T-helper 2 cell (primary cell): Measurements from ENCODE around the gene GCC2.
"Not testable (repeated sequence)": the region's sequence is repeated elsewhere in the genome, so short reads cannot be mapped to it uniquely, and the experiment has no call there.

Source experiments
- DNase-seq, 5 experiments: peaks; one replicate each; pipeline versions ENCODE4 v3.0.0 to v3.0.0-alpha.2; 2012 to 2022

Gene GCC2

DNA sequence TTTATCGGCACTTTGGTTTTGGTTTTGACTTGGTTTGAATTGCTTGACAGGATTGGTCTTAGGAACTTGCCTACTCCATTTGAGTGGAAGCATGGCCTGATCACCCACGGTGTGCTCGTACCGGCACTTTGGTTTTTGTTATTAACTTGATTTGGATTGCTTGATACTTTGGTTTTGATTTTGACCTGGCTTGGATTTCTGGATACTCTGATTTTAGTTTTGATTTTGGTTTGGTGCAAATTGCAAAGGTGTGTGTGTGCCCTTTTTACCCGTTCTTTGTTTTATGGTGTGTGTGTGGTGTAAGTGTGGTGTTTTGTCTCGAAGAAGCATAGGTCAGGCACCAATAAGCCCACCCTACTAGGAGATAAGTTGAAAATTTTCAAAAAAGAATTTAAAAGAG lies 75.7 kb downstream of the GCC2 start:
- not testable (repeated sequence) for DNase-seq

DNA sequence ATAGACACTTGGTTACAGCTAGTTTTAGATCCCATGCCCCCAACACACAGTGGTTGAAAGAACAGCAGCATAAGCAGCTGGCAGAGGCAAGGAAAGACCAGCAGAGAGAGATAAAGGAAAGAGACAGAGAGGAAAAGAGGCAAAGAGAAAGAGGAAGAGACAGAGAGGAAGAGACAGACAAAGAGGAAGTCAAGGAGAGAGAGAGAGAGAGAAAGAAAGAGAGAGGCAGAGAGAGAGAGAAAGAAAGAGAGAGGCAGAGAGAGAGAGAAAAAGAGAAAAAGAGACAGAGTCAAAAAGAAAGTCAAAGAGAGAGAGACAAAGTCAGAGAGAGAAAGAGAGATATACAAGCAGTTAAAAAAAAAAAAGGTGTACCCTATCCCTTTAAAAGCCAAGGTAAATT lies 76.3 kb downstream of the GCC2 start:
- not testable (repeated sequence) for DNase-seq

DNA sequence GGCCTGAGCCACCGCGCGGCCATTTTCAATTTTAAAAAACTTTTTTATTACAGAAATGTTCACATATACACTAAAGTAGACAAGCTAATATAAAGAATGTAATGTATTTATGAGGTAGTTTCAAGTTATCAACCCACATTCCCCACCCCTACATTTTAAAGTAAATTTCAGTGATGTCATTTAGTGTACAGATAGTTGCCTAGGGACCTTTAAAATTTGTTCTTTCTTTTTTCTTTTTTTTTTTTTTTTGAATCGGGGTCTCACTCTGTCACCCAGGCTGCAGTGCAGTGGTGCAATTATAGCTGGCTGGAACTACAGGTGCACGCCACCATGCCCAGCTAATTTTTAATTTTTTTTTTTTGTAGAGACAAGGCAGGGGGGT lies 82.7 kb downstream of the GCC2 start:
- no peak for DNase-seq

DNA sequence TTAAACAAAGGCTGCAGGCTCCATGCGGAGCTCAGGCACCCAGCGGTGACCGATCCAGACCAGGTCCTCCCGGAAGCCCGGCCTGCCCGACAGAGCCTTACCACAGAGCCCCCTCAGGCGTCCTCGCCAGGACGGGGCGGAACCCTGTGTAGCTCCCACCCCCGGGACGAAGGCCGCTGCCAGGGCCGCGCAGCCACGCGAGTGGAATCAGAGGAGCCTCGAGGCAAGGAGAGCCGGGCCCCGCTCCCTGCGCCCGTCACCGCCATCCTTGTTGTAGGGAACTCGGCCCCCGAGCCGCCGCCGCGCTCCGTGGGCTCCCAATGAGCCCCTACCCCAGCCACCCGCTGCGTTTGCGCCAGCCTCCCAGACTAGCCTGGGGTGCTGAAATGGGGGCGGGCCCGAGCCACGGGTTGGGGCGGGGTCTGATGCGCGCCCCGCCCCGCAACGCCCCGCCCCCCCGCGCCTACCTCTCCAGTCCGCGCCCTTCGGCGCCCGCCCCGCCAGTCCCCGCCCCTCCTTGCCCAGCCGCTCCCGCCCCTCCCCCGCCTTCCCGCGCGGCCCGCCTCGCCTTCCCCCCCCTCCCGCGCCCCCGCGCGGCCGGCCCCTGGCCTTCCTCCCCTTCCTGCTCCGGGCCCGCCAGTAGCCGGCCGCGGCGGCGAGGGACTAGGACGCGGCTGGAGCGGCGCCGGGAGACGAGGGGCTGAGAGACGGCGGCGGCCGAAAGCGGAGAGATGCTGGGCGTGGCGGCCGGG lies 85.0 kb downstream of the GCC2 start, which contains the start of gene LIMS1:
TSS of gene LIMS1 (plus strand) at position 639 of the 752 bp plus-strand sequence. CDS start at position 732, 93 bp downstream.
- DNase-seq: peak; percentile 72 to 88 (median 86)

DNA sequence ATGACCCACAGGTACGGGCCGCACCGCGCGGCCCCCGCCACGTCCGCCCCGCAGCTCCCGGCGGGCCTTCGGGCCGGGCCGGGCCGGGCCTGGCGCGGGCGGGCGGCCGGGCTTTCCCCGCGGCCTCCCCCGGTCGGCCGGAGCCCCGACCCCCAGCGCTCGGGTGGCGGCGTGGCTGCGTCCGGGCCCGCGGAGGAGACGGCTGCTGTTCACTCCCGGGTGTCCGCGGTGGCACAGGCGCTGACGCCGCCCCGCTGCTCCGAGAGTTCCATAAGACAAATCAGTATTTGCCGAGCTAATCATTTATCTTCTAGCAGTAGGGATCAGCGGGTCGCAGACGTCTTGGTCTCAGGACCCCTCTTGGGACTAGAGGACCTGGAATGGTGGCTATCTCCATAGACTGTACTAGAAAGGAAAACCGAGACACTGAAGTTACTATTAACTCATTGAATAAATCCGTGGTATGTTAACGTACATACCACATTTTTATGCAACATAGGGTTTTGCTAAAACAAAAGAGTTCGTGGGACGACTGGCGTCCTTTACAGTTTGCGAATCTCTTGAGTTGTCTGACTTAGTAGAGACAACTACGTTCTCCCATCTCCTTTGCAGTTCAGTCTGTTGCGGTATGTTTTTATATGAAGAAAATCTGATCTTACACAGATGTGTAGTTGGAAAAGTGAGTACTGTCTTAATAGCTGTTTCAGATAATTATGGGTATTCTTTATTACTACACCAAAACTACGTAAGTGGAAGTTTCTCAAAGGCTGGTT lies 85.8 kb downstream of the GCC2 start:
- DNase-seq: peak in 3 of 5 experiments; percentile 2 to 58 (median 28)

DNA sequence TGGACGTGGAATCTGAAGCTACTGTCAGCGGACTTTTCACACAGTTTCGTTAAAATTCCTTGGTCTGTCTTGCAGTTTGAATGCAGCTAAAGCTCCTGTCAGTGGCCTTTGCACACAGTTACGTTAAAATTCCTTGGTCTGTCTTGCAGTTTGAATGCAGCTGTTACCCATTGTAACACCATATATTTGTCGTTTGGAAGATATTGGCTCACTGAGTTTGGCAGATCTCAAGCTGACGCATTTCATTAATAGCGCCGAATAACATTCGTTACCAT lies 86.3 kb downstream of the GCC2 start:
- no peak for DNase-seq

DNA sequence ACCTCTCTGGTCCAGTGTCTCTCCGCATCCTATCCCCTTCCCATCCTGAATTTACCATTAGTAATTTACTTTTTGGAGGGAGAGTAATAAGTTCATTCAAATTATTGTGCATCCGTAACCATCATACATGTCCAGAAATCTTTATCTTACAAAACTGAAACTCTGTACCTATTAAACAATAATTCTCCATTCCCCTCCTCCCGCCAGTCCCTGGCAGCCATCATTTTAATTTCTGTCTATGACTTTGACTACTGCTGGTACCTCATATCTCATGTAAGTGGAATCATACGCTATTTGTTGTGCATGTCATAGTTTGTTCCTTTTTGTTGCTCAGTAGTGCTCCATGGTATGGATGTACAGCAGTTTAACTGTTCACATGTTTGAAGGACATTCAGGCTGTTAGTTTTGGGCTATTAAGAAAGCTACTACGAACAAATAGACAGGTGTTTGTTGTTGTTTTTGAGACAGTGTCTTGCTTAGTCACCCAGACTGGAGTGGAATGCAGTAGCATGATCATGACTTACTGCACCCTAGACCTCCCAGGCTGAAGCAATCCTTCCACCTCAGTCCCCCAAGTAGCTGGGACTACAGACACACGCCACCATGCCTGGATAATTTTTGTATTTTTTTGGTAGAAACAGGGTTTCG lies 87.3 kb downstream of the GCC2 start:
- DNase-seq: no peak

DNA sequence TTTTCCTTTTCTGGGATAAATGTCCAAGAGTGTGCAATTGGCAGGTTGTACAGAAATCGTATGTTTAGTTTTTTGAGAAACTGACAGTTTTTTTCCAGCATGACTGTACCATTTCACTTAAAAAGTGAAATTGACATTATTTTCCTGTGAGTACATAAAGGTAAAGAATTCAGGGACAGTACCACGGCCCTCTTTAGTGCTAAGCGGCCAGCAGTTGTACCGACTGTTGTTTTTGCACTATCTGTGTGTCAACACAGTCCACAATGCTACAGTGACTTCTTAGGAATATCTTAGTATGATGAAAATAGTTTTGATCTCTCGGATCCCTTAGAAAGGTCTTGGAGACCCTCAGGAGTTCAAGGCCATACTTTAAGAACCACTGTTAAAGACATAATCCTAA lies 87.9 kb downstream of the GCC2 start:
- DNase-seq: no peak

DNA sequence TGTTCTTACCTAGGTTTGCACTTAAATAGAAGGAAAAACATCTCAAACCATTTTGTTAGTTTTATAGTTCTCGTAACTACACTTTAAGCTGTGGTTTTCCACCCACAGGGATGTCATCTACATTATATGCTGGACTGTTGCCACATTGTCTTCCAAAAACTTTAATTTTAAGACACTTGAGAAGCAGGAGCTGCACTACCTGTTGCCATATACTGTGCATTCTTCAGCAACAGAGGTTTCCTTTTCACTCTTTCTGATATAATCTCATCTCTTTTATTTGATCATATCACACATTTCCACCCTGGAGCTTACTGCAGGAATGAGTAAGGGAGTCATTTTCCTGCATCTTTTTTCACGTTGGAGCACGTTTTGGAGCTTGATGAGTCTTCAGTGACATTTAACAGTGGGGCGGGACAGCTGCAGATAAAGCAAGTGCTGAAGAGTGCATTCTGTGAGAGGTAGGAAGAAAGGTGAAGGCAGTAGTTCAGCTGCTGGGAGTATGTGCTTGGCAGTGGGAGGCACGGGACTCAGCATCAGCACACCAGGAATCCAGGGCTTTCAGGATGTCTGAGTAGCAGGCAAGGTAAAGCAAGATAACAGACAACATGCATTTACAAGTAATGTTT lies 89.1 kb downstream of the GCC2 start:
- no peak for DNase-seq

DNA sequence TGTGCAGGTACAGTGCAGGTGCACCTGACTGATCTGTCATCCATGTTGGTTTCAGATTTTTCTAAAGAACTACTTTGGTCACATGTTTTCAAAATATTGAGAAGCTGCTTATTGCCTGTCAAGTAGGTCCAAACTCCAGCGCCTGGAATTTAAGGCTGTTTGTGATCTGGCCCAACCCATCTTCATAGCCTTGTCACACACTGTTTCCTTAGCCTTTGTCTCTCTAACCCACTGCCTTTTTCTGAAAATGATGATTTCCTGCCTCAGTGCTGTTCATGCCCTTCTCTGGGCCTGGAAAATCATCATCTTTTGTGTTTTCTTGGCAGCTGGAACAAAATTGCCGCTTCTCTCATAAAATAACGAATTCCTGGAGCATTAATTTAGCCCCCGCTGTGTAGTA lies 92.4 kb downstream of the GCC2 start:
- DNase-seq: no peak

DNA sequence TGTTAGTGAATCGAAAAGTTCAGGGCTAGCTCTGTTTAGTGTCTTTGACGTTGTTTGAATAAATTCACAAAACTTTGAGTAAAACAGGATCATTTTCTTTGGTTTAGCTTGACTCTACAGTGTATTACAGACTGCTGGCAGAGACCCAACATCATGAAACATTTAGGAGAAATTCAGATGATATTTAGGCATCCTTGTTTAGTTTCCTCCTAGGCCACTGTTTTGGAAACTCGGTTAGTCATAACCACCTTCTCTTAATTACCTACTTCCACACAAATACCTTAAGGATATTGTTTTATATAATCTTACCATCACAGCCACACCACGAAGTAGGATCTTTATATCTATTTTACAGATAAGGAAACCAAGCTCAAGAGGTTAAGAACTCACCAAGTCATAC lies 93.1 kb downstream of the GCC2 start:
- no peak for DNase-seq

DNA sequence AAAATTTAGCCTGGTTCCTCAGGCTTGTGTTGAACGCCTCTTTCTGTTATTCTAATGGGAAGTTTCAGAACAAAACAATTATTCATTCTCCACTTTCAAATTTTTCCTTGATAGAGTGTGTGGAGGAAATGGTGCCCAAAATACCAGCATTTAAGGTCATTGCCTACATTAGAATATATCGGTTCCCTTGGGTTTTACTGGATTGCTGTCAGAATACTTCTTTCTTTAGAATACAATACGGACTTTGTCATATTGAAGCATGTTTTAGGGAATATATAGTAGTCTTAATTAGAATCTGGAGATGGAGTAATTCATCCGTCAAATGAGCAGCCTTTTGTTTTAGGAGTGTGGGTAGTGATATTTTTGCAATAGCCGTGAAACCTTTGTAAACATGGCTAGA lies 98.6 kb downstream of the GCC2 start:
- DNase-seq: no peak

DNA sequence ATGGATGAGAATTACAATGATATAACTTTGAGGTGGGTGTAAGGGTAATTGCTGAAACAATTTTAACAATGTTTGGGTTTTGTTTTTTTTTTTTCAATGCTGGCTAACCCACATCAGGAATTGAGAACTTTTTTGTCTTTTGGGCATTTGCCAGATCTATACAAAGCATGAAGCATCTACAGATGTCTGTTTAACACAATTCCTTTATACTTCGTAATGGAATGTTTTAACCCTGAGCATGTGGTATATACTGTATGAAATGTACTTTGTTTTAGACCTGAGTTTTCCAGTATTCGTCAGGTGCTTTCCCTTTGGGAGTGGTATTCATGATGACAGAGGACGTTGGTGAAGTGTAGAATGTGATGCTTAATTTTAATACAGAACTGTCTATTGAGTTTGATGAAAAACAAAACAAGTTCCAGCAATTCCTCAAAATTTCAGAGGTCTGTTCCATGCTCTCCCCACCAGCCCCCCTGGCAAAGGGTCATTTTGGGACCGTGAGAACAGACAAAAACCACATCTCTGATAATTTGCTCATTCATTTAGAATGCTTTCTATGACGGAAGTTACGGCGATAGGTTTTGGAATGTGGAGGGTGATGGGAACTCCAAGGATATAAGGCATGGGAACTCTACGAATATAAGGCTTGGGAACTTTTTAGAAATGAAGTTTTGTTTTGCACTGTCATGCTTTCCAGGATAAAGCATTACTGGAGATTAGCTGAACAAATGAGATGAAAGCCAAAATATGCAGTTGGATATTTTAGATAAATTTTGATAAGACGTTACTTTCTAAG lies 99.4 kb downstream of the GCC2 start:
- DNase-seq: no peak

DNA sequence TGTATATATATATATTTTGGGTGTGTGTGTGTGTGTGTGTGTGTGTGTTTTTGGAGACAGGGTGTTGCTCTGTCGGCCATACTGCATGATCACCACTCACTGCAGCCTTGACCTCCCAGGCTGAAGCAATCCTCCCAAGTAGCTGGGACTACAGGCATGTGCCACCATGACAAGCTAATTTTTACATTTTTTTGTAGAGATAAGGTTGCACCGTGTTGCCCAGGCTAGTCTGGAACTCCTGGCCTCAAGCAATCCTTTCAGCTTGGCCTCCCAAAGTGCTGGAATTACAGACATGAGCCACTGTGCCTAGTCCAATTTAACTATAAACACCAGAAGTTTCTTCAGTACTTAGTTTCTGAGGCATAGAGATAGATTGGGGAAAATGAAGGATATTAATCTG lies 103.6 kb downstream of the GCC2 start:
- no peak for DNase-seq

DNA sequence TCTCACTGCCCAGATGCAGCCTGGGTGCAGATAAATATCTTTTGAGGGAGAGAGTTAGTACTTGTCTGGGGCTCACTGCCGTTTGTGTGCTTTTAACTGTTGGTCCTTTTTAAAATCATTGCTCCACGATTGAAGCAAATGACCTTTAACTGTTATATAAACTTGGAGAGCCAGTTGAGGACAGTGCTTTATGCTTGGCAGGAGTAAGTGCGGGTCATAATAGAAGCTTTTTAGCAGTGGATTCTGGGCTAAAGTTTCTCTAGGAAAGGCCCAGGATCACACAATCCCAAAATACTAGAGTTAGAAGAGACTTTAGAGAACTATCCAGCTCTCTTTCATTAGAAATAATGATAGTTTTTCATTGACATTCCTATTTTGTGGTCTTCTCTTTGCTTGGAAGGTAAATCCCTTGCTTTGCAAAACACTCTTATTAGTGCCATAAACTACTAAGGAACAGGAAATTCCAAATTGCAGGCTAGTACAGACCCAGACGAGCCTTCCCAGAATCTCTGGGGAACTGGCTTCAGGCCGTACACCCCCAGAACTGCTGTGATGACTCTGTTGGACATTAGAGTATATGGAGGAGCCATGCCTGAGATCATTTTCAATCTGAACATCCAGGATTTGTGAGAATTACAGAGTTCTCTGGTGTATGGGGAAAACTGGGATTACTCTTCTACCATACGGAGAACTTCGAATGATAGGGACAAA lies 104.4 kb downstream of the GCC2 start:
- no peak for DNase-seq

DNA sequence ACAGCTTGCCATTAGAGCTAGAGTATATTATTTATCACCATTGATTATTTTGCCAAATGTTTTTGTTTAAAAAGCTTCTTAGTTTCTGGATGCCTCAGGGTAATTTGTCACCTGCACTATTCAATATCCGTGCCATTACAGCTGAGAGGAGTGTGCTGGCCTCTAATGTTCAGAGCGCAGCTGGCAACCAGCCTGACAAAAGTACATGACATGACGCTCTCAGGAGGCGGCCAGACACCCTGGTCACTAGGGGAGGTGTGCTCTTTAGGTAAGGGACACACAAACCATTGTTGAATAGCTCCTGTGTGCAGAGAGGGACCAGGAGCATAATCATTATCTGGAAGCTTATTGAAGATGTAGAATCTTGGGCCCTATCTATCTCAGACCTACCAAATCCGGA lies 105.5 kb downstream of the GCC2 start:
- DNase-seq: no peak

DNA sequence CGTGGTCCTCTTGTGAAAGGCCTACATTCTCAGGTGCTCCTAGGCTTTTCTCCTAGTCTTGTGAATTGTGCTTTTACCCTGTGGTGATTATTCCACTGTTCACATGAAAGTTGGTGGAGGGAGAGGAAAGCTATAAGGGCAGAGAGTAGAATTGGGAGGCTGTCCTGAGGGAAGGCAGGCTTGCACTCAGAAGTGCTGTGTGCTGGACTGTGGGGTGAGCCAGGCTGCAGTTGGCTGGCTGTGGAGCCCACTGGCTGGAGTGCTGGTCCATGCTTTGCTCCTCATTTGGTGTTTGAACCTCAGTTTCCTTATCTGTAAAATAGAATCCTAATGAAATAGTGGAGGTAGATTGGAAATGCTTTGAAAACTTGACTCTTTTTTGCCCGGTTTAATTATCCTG lies 106.6 kb downstream of the GCC2 start:
- DNase-seq: no peak

DNA sequence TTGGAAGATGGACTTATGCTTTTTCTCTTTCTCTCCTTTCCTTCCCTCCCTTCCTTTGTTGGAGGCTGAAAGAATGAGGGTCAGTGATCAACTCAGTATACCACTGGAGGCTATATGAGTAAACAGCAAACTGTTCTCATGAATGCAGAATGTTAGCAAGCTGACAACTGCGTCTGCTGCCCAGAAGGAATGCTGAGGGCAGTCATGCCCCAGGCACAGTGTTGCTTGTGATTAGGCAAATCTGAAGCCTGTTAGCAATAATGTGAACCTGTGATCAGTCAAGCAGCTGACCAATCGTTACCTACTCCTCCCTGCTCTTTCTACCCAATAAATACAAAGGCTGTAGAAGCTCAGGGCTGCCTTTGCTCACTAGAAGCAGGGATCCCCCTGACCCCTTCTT lies 107.6 kb downstream of the GCC2 start:
- not testable (repeated sequence) for DNase-seq
